Measurements from ENCODE around the gene TP53BP2. TPM values are rescaled to one million over a fixed set of nuclear protein-coding genes. Genes with fewer than 3 reads are reported as not detected.

TP53BP2 gene
- total RNA-seq, 1 experiment from 2014 or later: 38.2 TPM

DNA sequence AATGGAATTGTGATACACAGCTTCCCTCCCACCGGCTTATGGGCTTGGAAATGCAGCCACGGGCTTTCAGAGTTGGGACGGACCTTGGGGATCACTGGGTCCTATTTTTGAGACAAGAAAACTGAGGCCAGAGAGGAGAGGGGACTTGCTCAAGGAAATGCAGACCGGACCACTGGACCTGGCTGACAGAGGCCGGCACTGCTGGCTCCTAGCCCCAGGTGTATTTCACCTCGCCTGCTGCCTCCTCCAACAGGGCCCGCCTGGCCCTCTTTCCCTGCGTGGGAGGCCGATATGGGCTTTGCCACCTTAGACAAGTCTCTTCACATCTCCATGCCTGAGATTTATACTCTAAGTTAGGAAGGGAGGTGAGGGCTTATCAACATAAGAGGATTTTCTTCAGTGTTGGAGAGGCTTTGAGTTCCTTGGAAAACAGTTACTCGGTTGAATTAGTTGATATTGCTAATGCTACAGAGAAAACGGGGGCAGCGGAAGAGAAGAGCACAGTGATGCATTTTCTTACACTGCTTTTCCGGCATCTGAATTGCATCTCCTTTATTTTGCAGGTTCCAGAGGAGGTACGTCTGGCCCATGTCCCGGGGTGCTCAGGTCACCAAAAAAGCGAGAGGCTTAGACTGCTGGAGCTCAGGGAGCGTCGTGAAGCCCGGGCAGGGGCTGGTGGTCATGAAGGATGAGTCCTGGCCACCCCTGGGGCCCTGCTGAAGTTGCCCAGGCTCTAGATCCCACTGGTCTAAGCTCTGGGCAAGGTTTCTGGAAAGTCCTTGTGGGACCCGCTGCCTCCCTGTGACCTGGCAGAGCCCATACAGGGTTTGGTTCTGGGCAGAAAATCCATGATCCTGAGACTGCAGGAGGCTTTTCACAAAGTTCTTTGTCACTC lies 88.7 kb downstream of the TP53BP2 start:
- Histone ChIP-seq H3K9me2 (ENCODE audit: insufficient read depth) (no peaks in the 10 kb centered on the region), H2AFZ (ENCODE audit: low read depth, low read length, poor library complexity, severe bottlenecking) (no peak overlapping the region), H3K27ac (ENCODE audit: low read depth, low read length) (no peak overlapping the region), H3K4me1 (ENCODE audit: control insufficient read depth in 1 of 2, insufficient read depth in 2 of 2, low read length in 2 of 2) (no peaks in the 10 kb centered on the region), H3K9ac (ENCODE audit: low read length) (no peak overlapping the region), H3K9me3 (ENCODE audit: control insufficient read depth in 1 of 2, insufficient read depth in 1 of 2, low read depth in 1 of 2, low read length in 2 of 2) (no peaks in the 10 kb centered on the region), H3K27me3 (ENCODE audit: insufficient read depth, low read length) (no peaks in the 10 kb centered on the region), H3K4me3 (replicated peaks in 1 of 2; ENCODE audit: low read depth in 1 of 2, low read length in 2 of 2) (no peak overlapping the region), H4K20me1 (ENCODE audit: insufficient read depth) (no peaks in the 10 kb centered on the region), H3K4me2 (ENCODE audit: low read length) (no peak overlapping the region), H3K36me3 (ENCODE audit: control insufficient read depth in 1 of 2, insufficient read depth in 2 of 2, low read length in 2 of 2) (peaks cover 29 to 79% of the 10 kb centered on the region in 2 experiments), H3K79me2 (ENCODE audit: insufficient read depth, low read length) (no peaks in the 10 kb centered on the region)
- ChIA-PET CTCF (no interaction called here), RAD21 (ENCODE audit: low non-redundant PET in 1 of 2, low total read pairs in 2 of 2, uncharacterized antibody in 2 of 2, unreplicated experiment in 2 of 2) (no interaction called here), POLR2A (no interaction called here)
- no TSS peak for BruUV-seq (replicated peaks)
- intact Hi-C loops (cut with micrococcal nuclease): no loop called here
- no peak for TF ChIP-seq ZFX (IDR thresholded peaks at IDR 0.05)
- no peak for TF ChIP-seq POLR2AphosphoS5 (IDR thresholded peaks at IDR 0.05; ENCODE audit: low read depth, low read length)
- TF ChIP-seq RAD21 (IDR thresholded peaks at IDR 0.05; ENCODE audit: low read depth): no peak
- no peak for TF ChIP-seq ZNF274 (IDR thresholded peaks at IDR 0.05; ENCODE audit: low read depth, low read length)
- no peak for TF ChIP-seq CBX3 (IDR thresholded peaks at IDR 0.05; ENCODE audit: low read depth)
- no peak for TF ChIP-seq EZH2phosphoT487 (IDR thresholded peaks at IDR 0.05; ENCODE audit: borderline replicate concordance)
- TF ChIP-seq EZH2 (IDR thresholded peaks at IDR 0.05): no peak
- TF ChIP-seq SP1 (IDR thresholded peaks at IDR 0.05; ENCODE audit: low read depth): no peak
- TF ChIP-seq JUND (IDR thresholded peaks at IDR 0.05): no peak
- TF ChIP-seq FOSL1 (IDR thresholded peaks at IDR 0.05; ENCODE audit: low read depth): no peak
- TF ChIP-seq SRF (IDR thresholded peaks at IDR 0.05; ENCODE audit: low read depth): no peak
- TF ChIP-seq TCF7L2 (IDR thresholded peaks at IDR 0.05; ENCODE audit: borderline replicate concordance, extremely low read depth, insufficient read depth, insufficient read length): no peak
- TF ChIP-seq, protein P1, sequence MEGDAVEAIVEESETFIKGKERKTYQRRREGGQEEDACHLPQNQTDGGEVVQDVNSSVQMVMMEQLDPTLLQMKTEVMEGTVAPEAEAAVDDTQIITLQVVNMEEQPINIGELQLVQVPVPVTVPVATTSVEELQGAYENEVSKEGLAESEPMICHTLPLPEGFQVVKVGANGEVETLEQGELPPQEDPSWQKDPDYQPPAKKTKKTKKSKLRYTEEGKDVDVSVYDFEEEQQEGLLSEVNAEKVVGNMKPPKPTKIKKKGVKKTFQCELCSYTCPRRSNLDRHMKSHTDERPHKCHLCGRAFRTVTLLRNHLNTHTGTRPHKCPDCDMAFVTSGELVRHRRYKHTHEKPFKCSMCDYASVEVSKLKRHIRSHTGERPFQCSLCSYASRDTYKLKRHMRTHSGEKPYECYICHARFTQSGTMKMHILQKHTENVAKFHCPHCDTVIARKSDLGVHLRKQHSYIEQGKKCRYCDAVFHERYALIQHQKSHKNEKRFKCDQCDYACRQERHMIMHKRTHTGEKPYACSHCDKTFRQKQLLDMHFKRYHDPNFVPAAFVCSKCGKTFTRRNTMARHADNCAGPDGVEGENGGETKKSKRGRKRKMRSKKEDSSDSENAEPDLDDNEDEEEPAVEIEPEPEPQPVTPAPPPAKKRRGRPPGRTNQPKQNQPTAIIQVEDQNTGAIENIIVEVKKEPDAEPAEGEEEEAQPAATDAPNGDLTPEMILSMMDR (IDR thresholded peaks at IDR 0.05 in 2 of 3, conservative IDR thresholded peaks at IDR 0.05 in 1 of 3; ENCODE audit: borderline replicate concordance in 1 of 3, insufficient read depth in 1 of 3, low read depth in 2 of 3, low read length in 2 of 3): no peak
- TF ChIP-seq CEBPB (IDR thresholded peaks at IDR 0.05; ENCODE audit: low read depth): no peak
- no peak for TF ChIP-seq EGR1 (IDR thresholded peaks at IDR 0.05; ENCODE audit: low read depth)
- TF ChIP-seq, protein P2, sequence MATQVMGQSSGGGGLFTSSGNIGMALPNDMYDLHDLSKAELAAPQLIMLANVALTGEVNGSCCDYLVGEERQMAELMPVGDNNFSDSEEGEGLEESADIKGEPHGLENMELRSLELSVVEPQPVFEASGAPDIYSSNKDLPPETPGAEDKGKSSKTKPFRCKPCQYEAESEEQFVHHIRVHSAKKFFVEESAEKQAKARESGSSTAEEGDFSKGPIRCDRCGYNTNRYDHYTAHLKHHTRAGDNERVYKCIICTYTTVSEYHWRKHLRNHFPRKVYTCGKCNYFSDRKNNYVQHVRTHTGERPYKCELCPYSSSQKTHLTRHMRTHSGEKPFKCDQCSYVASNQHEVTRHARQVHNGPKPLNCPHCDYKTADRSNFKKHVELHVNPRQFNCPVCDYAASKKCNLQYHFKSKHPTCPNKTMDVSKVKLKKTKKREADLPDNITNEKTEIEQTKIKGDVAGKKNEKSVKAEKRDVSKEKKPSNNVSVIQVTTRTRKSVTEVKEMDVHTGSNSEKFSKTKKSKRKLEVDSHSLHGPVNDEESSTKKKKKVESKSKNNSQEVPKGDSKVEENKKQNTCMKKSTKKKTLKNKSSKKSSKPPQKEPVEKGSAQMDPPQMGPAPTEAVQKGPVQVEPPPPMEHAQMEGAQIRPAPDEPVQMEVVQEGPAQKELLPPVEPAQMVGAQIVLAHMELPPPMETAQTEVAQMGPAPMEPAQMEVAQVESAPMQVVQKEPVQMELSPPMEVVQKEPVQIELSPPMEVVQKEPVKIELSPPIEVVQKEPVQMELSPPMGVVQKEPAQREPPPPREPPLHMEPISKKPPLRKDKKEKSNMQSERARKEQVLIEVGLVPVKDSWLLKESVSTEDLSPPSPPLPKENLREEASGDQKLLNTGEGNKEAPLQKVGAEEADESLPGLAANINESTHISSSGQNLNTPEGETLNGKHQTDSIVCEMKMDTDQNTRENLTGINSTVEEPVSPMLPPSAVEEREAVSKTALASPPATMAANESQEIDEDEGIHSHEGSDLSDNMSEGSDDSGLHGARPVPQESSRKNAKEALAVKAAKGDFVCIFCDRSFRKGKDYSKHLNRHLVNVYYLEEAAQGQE (IDR thresholded peaks at IDR 0.05; ENCODE audit: low read depth): no peak
- TF ChIP-seq YY1 (IDR thresholded peaks at IDR 0.05; ENCODE audit: extremely low read depth, insufficient replicate concordance, low read depth, low read length): no peak
- TF ChIP-seq, protein P3, sequence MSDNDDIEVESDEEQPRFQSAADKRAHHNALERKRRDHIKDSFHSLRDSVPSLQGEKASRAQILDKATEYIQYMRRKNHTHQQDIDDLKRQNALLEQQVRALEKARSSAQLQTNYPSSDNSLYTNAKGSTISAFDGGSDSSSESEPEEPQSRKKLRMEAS (IDR thresholded peaks at IDR 0.05): no peak
- ATAC-seq: no peak
- no peak for DNase-seq (ENCODE audit: low read depth, low spot score)

Data from HCT116 (cell line).